GM20000 (cell line): ENCODE results near the gene NLRP14.
A peak's percentile ranks its signal among the peaks of the same experiment; 100 is the strongest.

Source experiments
- DNase-seq: peaks from one replicate; pipeline ENCODE4 v3.0.0; 2012; ENCODE audit warnings: low spot score
- TF ChIP-seq, protein P1 (sequence below): IDR thresholded peaks from 2 replicates; pipeline ENCODE4 v1.5.1; 2012; ENCODE audit warnings: mild to moderate bottlenecking, control low read depth; ENCODE audit errors: extremely low read depth, missing control alignments

The NLRP14 gene

DNA sequence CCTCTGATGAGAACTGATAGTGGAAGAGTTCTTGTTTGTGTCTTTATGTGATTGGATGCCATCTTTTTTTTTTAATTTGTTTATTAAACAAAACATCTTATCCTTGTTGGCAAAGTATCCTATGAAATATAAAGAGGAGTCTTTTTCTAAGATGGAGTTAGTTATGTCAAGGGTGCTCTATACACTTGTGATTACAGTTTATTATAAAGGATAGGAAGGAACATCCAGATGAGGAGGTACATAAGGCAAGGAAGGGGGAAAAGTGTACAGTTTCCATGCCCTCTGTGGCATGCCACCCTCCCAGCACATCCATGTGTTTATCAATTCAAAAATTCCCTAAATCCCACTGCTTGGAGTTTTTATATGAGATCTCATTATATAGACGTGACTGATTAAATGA, 61.2 kb downstream of the NLRP14 start:
- TF ChIP-seq, protein P1, sequence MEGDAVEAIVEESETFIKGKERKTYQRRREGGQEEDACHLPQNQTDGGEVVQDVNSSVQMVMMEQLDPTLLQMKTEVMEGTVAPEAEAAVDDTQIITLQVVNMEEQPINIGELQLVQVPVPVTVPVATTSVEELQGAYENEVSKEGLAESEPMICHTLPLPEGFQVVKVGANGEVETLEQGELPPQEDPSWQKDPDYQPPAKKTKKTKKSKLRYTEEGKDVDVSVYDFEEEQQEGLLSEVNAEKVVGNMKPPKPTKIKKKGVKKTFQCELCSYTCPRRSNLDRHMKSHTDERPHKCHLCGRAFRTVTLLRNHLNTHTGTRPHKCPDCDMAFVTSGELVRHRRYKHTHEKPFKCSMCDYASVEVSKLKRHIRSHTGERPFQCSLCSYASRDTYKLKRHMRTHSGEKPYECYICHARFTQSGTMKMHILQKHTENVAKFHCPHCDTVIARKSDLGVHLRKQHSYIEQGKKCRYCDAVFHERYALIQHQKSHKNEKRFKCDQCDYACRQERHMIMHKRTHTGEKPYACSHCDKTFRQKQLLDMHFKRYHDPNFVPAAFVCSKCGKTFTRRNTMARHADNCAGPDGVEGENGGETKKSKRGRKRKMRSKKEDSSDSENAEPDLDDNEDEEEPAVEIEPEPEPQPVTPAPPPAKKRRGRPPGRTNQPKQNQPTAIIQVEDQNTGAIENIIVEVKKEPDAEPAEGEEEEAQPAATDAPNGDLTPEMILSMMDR, result no peak
- no peak for DNase-seq

DNA sequence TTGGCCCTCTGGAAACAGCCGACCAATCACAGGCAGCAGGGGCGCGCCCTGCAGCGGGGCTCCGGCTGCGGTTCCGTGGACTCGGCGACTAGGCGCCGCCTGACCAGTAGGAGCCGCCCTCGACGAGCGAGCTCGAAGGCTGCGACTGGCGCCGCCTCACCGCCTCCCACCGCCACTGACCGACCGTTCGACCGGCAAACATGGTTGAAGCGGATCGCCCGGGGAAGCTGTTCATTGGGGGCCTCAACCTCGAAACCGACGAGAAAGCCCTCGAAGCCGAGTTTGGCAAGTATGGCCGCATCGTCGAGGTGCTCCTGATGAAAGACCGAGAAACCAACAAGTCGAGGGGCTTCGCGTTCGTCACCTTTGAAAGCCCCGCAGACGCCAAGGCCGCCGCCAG, 68.6 kb downstream of the NLRP14 start, which contains the start of gene RBMXL2:
RBMXL2 (plus strand) TSS at position 78 of the 400 bp plus-strand sequence; CDS start at position 201, 123 bp downstream.
- TF ChIP-seq, protein P1, result no peak
- DNase-seq, result no peak

DNA sequence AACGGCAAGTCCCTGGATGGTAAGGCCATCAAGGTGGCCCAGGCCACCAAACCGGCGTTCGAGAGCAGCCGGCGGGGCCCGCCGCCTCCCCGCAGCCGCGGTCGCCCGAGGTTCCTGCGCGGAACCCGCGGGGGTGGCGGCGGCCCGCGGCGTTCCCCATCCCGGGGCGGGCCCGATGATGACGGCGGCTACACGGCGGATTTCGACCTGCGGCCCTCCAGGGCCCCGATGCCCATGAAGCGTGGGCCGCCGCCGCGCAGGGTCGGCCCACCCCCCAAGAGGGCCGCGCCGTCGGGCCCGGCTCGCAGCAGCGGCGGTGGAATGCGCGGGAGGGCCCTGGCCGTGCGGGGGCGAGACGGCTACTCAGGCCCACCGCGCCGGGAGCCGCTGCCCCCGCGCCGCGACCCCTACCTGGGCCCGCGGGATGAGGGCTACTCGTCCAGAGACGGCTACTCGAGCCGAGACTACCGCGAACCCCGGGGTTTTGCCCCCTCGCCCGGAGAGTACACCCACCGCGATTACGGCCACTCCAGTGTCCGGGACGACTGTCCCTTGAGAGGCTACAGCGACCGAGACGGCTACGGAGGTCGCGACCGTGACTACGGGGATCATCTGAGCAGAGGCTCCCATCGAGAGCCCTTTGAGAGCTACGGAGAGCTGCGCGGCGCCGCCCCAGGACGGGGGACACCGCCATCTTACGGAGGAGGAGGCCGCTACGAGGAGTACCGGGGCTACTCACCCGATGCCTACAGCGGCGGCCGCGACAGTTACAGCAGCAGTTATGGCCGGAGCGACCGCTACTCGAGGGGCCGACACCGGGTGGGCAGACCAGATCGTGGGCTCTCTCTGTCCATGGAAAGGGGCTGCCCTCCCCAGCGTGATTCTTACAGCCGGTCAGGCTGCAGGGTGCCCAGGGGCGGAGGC, 69.3 kb downstream of the NLRP14 start:
- DNase-seq, result no peak
- TF ChIP-seq, protein P1, result no peak

DNA sequence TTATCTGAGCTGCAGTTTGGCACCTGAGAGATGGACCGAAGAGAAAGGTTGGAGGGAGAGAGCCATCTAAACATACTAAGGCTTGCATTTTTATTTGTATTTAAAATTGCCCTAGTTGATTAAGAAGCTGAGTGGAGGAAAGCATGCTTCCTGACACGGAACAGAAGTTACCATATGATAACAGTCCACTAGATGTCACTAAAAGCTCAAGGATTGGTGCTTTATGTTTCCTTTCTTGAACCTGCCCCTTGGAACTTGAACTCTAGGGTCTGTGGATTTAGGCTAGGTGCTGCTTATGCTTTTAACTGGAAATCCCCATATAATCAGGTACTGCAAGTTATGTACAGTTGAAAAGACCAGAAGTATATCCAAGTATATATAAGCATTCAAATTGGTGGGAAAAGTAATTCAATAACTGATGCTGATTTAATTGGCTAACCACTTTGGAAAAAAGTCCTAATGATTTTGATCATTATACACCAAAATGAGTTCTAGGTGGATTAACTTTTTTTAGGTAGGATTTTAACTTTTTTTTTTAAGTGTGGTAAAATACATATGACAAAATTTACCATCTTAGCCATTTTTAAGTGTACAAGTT, 78.1 kb downstream of the NLRP14 start:
- DNase-seq, result peak; percentile 77
- TF ChIP-seq, protein P1, result peak; percentile 21

DNA sequence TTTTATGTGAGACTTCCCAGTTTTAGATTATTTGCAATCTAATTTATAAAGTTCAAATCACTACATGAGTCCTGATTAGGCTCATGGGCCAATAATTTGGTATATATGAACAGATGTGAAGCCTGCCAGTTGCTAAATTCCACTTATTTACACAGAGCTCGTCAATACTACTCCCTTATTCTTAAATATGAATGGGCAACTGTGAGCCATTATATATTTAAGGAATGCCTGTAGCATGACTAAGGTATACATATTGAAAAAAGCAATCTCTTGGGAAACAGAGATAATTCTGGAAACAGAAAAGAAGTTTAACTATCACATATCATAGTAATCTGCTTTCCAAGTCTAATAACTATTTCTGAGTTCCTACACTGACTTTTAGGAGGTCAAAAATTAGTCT, 95.5 kb downstream of the NLRP14 start:
- TF ChIP-seq, protein P1, result no peak
- DNase-seq, result no peak

DNA sequence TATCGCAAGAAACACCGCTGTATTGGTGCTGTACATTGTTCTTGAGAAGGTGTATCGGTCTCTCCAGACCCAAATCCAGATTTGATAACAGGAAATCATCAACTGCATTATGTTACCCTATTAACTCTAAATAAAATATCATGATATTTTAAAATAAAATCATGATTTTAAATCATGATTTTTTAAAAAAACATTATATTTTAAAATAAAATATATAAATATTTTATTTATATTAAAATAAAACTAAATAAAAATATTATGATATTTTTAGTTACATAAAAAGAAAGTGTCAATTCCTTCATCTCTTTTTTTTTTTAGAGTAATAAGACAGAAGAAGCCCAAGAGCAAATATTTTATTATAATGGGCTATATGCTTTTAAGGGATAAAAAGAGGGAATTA, 96.1 kb downstream of the NLRP14 start:
- no peak for DNase-seq
- TF ChIP-seq, protein P1, result no peak
